GM13977 (cell line): ENCODE data around the gene NEK5.
"Not testable (repeated sequence)": the region's sequence is repeated elsewhere in the genome, so short reads cannot be mapped to it uniquely, and the experiment has no call there.

Experiments
- DNase-seq: peaks from one replicate; pipeline ENCODE4 v3.0.0; 2012; ENCODE audit warnings: low spot score
- in situ Hi-C: fragments of 300-500 bp; cut with MboI; formaldehyde crosslinking; loops from one replicate; pipeline ENCODE4 v1.12.0; 2022; ENCODE audit warnings: low sequenced_read_pairs, low pct_unique_long_range_greater_than_20kb, mixed read lengths, inconsistent platforms; ENCODE audit not compliant: unreplicated experiment
- TF ChIP-seq, protein P1 (sequence below): IDR thresholded peaks from 2 replicates; pipeline ENCODE4 v1.5.1; 2012; ENCODE audit warnings: mild to moderate bottlenecking, control low read depth; ENCODE audit not compliant: insufficient read depth; ENCODE audit errors: extremely low read depth, missing control alignments

NEK5 gene

DNA sequence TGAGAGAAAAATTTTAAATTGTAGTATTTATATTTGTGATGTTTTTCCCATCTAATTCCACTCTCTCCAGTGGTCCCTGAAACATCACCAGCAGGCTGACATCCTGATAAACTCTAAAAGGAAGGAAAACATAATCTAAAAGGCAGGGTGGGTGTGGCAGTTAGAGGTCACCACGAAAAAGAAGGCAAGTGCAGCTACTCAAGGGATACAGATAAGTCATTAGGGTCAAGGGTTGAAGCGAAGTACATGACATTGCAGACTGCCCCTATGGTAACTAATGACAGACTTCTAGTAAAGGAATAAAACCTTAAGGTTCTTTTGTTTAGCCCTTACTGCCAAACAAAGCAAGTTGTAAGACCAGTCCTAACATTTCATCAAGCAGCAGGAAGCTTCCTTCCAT is 36.5 kb upstream of the NEK5 start:
- in situ Hi-C loops = no loop called here
- TF ChIP-seq, protein P1, sequence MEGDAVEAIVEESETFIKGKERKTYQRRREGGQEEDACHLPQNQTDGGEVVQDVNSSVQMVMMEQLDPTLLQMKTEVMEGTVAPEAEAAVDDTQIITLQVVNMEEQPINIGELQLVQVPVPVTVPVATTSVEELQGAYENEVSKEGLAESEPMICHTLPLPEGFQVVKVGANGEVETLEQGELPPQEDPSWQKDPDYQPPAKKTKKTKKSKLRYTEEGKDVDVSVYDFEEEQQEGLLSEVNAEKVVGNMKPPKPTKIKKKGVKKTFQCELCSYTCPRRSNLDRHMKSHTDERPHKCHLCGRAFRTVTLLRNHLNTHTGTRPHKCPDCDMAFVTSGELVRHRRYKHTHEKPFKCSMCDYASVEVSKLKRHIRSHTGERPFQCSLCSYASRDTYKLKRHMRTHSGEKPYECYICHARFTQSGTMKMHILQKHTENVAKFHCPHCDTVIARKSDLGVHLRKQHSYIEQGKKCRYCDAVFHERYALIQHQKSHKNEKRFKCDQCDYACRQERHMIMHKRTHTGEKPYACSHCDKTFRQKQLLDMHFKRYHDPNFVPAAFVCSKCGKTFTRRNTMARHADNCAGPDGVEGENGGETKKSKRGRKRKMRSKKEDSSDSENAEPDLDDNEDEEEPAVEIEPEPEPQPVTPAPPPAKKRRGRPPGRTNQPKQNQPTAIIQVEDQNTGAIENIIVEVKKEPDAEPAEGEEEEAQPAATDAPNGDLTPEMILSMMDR = no peak
- DNase-seq = no peak

GRCh38 chr13:52164989-52165388 is 36.1 kb upstream of the NEK5 start:
- in situ Hi-C loops = no loop called here
- TF ChIP-seq, protein P1 = no peak
- no peak for DNase-seq

- DNase-seq = not testable (repeated sequence)
Measured at GRCh38 chr13:52163878-52164277, 35.0 kb upstream of the NEK5 start.

GRCh38 chr13:52162279-52163101 is 33.6 kb upstream of the NEK5 start:
- in situ Hi-C loops = no loop called here
- TF ChIP-seq, protein P1 = no peak
- no peak for DNase-seq

More at GRCh38 chr13:52163878-52164277, 35.0 kb upstream of the NEK5 start:
- in situ Hi-C loops = not testable (repeated sequence)

DNA sequence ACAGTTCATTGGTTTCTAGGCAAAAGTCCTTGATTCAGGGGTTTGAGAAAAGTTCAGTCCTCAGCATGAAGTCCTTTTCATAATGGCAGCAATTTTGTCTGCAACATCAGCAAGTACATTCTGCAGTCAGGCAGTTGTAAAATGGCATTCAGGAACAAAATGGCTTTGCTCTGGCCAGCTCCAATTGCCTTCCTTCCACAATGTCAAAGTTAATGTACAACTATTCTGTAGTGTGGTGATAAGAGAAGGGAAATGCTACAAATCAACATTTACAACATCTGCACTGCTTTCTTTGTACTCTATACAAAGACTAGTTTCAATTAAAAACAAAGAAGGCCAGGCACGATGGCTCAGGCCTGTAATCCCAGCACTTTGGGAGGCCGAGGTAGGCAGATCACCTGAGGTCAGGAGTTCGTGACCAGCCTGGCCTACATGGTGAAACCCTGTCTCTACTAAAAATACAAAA is 32.3 kb upstream of the NEK5 start:
- in situ Hi-C loops = no loop called here
- TF ChIP-seq, protein P1 = no peak
- no peak for DNase-seq

DNA sequence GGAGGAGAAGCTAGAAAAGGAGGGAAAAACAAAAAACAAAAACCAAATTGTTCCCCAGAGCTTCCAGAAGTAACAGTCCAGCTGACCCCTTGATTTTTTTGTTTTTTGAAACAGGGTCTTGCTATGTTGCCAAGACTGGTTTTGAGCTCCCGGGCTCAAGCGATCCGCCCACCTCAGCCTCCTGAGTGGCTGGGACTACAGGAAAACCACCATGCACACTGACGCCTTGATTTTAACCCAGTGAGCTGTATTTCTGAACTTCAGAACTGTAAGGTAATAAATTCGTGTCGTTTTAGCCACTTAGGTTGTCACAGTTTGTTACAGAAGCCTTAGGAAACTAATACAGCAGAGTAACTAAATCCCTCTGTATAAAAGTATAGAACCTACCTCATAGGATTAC is 31.6 kb upstream of the NEK5 start:
- DNase-seq = no peak
- in situ Hi-C loops = no loop called here
- TF ChIP-seq, protein P1 = no peak

- TF ChIP-seq, protein P1 = no peak
- DNase-seq = no peak
- in situ Hi-C loops = no loop called here
Measured at GRCh38 chr13:52160053-52160452, 31.2 kb upstream of the NEK5 start.
